GM18507 (cell line): ENCODE data around the gene C1orf159.
A peak's percentile ranks its signal among the peaks of the same experiment; 100 is the strongest.

ENCODE experiments used
- DNase-seq: peaks from one replicate; pipeline ENCODE4 v3.0.0; 2011; ENCODE audit warnings: low read depth; ENCODE audit not compliant: insufficient read length; ENCODE audit errors: extremely low spot score
- FAIRE-seq: peaks from 2 replicates; lab custom pipeline; 2011; peaks lifted over from hg19 to GRCh38; lab: Jason Lieb, UNC

The C1orf159 gene

GRCh38 chr1:1047963-1048362 lies 67.9 kb downstream of the C1orf159 start:
- FAIRE-seq = no peak
- DNase-seq = no peak

GRCh38 chr1:1047407-1047806 lies 68.5 kb downstream of the C1orf159 start:
- no peak for FAIRE-seq
- no peak for DNase-seq

DNA sequence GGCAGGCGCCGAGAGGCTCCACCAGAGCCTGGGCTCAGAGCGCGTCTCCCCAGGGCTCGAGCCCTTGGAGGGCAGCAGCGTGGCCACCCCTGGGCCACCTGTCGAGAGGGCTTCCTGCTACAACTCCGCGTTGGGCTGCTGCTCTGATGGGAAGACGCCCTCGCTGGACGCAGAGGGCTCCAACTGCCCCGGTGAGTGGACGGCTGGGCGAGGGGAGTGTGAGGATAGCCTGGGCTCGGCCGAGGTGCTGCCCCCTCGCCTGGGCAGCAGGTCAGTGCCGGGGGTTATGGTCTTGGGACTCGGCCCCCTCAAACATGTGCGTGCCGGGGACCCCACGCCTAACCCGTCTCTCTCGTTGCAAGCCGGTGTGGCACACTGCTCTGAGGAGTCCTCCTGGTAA lies 69.1 kb downstream of the C1orf159 start:
- DNase-seq (no peak), FAIRE-seq (no peak)

DNA sequence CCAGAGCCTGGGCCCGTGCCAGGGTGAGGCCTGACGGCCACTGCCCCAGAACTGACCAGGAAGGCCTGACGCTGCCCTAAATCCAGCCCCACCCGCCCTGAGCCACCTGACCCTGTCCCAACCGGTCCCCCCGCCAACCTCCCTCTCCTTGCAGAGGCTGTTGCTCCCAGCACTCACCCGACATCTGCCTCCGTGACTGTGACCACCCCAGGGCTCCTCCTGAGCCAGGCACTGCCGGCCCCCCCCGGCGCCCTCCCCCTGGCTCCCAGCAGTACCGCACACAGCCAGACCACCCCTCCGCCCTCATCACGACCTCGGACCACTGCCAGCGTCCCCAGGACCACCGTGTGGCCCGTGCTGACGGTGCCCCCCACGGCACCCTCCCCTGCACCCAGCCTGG lies 69.6 kb downstream of the C1orf159 start:
- FAIRE-seq = no peak
- no peak for DNase-seq

DNA sequence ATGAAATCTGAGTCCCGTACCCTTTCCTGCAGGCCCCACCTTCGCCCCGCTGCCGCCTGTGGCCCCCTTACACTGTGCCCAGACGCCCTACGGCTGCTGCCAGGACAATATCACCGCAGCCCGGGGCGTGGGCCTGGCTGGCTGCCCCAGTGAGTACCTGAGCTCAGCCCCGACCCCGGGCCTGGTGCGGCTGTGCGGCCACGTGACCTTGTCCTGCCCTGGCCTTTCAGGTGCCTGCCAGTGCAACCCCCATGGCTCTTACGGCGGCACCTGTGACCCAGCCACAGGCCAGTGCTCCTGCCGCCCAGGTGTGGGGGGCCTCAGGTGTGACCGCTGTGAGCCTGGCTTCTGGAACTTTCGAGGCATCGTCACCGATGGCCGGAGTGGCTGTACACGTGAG lies 70.8 kb downstream of the C1orf159 start:
- FAIRE-seq = no peak
- no peak for DNase-seq

DNA sequence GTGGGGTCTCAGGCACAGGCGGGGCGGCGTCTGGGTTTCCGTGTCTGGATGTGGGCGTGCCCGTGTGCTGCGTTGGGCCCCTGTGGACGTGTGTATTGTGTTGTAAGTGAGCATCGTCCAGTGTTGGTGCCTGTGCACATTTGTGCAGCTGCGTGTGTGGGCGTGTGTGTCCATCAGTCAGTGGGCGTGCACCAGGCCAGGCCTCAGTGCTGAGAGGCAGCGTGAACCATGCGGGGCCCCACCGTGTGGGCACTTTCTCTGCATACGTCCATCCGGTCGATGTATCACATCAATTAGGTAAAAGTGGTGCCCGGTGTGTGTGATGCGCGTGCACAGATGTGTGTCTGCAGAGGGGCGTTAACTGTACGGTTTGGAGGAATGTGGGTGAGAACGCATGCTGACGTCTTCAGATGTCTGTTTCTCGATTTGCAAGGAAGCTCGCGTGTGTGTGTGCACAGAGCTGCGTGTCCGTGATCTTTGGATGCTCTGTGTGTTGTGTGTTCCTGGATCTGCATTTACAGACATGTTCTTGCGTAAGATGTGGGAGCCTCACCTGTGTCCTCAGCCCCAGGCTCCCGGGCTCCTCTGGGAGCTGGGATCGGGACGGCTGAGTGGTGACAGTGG lies 71.3 kb downstream of the C1orf159 start:
- DNase-seq (no peak), FAIRE-seq (no peak)

DNA sequence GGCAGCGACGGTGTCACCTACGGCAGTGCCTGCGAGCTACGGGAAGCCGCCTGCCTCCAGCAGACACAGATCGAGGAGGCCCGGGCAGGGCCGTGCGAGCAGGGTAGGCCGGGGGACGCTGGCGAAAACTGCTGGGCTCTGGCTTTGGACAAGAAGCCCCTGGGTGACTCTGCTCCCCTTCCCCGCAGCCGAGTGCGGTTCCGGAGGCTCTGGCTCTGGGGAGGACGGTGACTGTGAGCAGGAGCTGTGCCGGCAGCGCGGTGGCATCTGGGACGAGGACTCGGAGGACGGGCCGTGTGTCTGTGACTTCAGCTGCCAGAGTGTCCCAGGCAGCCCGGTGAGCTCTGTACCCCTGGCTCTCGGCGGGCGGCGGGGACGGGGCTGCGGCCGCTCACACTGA lies 72.0 kb downstream of the C1orf159 start:
- DNase-seq = no peak
- FAIRE-seq = no peak

GRCh38 chr1:1043411-1043810 lies 72.5 kb downstream of the C1orf159 start:
- no peak for FAIRE-seq
- no peak for DNase-seq

DNA sequence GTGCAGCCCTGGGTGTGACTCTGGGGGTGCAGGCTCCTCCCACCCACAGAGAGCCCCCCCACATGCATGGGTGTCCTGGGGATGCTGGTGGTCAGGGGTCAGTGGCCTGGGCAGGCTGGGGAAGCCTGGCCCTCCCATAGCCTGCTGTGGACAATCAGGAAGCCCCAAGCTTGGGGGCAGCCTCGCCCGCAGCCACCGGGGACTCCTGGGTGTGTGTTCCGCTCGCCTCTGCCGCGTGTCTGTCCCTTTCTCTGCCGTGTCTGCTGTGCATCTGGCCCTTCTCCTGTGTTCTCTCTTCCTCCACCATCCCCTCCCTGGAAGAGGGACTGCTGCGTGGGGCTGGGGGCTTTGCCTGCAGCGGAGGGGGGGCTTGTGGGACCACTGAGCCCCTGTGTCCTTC lies 73.1 kb downstream of the C1orf159 start:
- FAIRE-seq (no peak), DNase-seq (no peak)

GRCh38 chr1:1041873-1042272 lies 74.0 kb downstream of the C1orf159 start:
- no peak for DNase-seq
- FAIRE-seq = no peak

- DNase-seq (no peak), FAIRE-seq (no peak)
These were observed 74.8 kb downstream of the C1orf159 start for GRCh38 chr1:1041092-1041523.

DNA sequence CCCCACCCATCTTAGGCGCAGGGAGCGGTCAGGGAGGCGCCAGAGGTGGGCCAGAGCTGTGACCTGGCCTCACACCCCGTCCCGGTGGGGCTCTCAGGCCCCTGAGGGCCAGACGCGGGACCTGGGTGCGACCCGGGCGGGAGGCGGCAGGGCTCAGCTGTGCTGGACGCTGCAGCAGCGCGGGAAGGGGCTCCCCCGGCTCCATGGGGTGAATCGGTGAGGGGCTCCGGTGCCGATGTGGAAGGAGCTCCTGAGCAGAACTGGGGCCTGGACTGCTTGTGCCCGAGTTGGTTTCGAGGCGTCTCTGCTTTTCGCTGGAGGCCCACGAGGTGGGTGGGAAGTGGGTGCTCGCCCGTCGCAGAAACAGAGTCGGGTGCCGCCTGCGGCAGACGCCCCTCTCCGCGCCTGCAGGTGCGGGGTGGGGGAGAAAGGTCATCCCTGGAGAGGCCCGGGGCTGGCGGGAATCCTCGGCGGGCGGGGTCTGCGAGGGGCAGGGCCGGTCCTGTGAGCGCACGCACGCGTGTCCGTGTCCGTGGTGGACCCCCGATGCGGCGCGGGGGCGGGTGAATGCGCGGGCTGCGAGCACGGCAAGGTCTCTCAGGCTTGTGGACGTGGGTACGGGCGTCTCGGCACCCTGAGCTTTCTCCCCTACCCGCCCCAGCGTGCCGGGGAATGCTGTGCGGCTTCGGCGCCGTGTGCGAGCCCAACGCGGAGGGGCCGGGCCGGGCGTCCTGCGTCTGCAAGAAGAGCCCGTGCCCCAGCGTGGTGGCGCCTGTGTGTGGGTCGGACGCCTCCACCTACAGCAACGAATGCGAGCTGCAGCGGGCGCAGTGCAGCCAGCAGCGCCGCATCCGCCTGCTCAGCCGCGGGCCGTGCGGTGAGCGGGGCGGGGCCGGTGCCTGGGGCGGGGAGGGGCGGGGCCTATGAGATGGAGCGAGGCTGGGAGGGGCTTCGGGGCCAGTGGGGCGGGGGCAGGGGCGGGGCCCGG lies 75.6 kb downstream of the C1orf159 start:
- DNase-seq (peak; percentile 93), FAIRE-seq (peak; percentile 70)

GRCh38 chr1:1039145-1039910 lies 76.6 kb downstream of the C1orf159 start:
- no peak for DNase-seq

DNA sequence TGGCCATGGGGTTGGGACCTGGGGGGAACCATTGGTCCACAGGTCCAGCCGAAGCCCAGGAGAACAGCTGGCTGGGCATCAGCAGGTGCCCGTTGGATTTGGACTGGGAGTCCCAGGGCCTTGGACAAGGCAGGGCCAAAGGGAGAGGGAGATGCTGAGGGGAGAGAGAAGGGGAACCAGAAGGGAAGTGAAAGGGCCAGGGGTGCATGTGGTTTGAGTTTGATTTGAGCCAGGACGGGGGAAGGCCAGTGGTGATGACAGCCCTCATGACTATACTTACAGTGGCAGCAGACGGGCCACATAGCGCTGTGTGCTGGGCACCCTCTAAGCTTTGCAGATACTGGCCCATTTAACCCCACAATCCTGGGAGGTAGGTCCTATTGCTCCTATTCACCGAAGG lies 77.2 kb downstream of the C1orf159 start:
- FAIRE-seq (peak; percentile 92), DNase-seq (no peak)

More at GRCh38 chr1:1039145-1039910, 76.6 kb downstream of the C1orf159 start:
- no peak for FAIRE-seq

- FAIRE-seq = no peak
- DNase-seq = no peak
These were observed 78.2 kb downstream of the C1orf159 start for GRCh38 chr1:1037366-1038327.

DNA sequence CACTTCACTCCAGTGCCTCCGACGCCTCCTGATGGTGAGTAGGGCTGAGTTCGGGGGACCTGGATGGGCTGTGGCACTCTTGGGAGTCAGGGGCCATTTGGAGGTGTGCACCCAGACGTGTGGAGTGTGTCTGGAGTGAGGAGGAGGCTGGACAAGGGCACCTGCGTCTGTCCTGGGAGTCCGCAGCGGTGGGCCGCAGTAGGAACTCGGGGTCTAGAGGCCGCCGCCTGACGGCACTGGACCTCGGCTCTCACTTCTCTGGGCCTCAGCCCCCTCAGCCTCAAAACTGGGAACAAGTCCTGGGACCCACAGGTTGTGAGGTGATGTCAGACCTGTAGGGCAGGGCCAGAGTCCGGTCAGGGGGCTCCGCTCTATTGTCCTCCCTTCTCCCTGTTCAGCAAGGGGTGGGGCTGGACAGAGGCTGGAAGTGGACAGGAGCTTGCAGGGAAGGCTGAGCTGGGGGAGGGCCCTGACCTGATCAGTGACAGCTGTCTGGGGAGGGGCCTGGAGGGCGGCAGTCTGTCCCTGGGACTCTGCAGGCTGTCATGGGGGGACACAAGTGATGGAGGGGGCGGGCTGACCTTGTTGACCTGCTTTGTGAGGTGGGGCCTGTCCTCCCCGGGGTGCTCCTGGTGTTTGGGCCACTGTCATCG lies 80.5 kb downstream of the C1orf159 start:
- FAIRE-seq = no peak
- DNase-seq = no peak

- DNase-seq = no peak
- FAIRE-seq = no peak
These were observed 81.5 kb downstream of the C1orf159 start for GRCh38 chr1:1034439-1034781.

DNA sequence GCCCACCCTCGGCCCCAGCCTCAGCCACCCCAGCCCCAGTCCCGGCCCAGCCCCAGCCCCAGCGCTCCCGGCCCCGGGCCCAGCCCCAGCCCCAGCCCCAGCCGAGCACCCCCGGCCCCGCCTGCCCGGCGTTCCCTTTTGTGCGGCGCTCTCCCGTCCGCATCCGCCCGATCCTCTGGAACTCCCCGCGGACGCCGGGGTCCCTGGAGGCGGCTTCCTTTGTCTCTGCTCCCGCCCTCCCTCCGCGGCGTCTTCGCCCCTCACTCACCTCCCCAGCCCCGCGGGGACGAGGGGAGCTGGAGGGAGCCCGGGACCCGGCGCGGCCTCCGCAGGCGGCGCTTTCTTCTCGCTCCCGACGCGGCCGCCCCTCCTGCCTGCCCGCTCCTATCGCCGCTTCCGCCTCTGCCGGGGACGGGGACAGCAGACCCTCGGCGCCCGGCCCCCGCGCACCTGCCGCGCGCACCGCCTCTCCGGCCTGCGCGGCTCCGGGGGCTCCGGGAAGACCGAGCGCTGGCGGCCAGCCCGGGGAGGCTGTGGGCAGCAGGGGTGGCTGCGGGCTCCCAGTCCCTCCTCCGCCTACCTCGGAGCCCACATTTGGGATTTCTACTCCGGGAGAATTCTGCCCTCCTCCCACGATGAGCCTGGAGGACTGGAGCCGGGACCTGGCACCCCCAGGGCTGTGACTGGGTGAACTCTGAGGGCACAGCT lies 82.0 kb downstream of the C1orf159 start:
- FAIRE-seq (no peak), DNase-seq (no peak)
